Activated effector memory CD4-positive, alpha-beta T cell treated with anti-CD3 and anti-CD28 coated beads, Interleukin-2, amount 50 U/mL, for 16 hours (primary cell): ENCODE data around the gene HOOK2.
"Not testable (repeated sequence)": the region's sequence is repeated elsewhere in the genome, so short reads cannot be mapped to it uniquely, and the experiment has no call there.

Experiments used
- DNase-seq: peaks from one replicate; pipeline ENCODE4 v3.0.0-alpha.2; 2020

HOOK2 gene

DNA sequence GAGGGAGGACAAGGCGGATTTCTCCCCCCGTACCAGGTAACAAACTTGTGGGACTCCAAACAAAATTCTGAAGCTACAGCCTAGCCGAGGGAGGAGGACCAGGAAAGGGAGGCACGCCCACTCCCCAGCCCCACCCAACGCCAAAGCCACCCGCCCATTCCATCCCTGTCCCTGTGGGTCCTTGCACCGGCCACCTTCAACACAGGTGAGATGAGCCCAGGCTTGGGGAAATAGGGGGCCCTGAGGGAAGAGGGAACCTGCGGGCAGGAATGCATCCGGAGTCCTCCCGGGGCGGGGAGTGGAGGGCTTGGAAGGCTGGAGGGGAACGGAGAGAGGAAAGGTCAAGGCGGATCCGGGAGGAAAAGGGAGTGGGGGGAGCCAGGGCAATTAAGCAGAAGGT, 23.7 kb downstream of the HOOK2 start, which contains the start of gene BEST2:
TSS of gene BEST2 (plus strand) at position 157 of the 400 bp plus-strand sequence. CDS start 802 bp downstream, outside the sequence.
- DNase-seq, result no peak

DNA sequence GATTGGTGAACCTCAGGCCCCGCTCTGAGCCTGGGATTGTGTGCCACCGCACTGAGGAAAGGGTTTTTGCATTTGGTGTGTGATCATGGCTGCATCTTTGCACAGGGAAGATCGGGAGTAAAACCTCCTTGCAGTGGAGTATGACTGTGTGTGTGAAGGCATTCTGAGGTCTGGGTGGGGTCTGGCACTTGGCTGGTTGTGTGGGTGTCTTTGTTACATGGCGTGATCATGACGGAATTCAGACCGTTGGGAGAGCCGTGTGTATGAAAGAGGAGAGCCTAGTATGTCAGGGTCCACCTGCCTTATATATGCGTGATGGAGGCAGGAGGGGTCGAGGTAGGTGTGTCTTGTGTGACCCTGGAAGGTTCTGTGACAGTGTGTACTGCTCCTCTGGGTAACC, 24.5 kb downstream of the HOOK2 start:
- DNase-seq, result no peak

DNA sequence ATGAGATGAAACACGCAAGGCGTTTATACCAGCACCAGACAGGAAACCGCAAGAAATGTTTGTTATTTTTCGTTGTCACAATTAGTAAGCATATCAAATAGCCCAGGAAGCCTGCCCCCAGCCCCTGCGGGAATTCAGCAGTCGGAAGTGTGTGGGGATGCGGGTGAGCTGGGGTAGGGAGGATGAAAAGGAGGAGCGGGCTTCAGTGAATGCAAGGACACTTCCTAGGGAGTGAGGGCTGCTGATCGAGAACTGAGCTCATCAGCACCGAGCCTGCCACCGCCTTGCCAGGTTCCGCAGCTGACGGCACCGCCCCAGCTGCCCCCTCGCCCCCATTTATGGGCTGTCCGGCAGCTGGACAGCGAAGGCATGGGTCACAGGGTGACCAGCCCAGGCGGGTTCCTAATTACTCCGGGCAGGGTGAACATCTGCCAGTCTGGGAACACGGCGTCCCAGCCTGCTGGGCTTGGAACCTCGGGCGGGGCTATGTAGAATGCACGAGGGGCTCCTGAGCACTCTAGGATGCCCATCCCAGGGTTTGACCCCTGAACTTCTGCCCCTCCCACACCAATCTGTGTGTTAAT, 25.3 kb downstream of the HOOK2 start:
- DNase-seq, result no peak

- no peak for DNase-seq
These were observed 26.9 kb downstream of the HOOK2 start for GRCh38 chr19:12748489-12748888.

DNA sequence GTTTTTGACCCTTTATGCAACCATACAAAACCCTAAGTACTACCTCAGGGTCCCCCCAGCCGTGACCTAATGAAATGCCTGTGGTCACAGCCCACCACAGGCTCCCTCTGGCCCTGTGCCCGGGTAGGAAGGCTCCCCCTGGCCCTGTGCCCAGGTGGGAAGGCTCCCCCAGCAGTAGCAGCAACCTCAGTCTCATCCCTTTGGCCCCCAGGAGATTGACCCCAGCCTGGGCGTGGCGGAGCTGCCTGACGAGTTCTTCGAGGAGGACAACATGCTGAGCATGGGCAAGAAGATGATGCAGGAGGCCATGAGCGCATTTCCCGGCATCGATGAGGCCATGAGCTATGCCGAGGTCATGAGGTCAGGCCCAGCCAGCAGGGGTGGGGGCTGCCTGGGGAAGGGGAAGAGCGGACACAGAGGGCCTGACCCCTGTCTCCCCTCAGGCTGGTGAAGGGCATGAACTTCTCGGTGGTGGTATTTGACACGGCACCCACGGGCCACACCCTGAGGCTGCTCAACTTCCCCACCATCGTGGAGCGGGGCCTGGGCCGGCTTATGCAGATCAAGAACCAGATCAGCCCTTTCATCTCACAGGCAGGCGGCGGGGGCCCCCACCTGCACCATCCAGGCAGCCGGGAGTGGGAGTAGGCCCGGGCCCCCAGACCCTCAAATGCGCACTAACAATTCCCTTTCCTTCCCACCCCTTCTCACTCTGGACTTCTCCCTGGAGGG, 30.0 kb downstream of the HOOK2 start:
- DNase-seq, result no peak

GRCh38 chr19:12737835-12738351, 37.5 kb downstream of the HOOK2 start:
- DNase-seq, result no peak

DNA sequence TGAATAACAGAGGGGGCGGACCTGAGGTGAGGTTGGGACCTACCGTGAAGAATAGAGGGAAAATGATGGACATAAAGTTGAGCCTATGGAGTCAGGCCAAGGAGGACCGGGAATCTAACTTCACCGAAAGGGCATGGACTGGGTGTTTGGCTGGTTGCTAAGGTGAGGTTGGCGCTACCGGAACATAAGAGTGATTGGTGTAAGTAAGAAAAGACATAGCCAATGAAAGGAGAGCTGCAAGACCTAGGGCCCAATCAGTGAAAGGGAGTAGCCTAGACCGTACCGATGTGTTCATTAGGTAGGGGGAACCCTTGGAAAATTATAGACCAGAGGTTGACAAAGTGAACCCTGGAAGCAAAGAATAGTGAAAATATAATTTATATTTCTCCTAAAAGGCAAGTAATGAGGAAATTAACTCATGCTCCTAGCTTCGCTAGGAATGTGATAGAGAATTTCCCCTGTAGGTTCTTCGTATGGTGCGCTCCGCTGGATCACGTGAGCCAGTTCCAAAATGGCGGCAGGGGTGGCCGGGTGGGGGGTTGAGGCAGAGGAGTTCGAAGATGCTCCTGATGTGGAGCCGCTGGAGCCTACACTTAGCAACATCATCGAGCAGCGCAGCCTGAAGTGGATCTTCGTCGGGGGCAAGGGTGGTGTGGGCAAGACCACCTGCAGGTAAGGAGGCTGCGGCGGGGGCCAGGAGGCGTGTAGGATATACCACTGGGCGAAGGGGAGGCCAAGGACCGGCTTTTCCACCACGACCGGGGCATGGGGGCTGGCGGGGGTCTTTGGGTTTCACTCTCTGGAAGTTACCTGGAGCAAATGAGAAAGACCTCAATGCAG, 38.1 kb downstream of the HOOK2 start, which contains the start of gene GET3:
TSS of gene GET3 (plus strand) at position 503 of the 840 bp plus-strand sequence. CDS start at position 512, 9 bp downstream.
- peak; percentile 93 for DNase-seq

- peak; percentile 81 for DNase-seq
These were observed 41.8 kb downstream of the HOOK2 start for GRCh38 chr19:12733369-12734214.

GRCh38 chr19:12731337-12731736, 44.0 kb downstream of the HOOK2 start:
- DNase-seq, result no peak

DNA sequence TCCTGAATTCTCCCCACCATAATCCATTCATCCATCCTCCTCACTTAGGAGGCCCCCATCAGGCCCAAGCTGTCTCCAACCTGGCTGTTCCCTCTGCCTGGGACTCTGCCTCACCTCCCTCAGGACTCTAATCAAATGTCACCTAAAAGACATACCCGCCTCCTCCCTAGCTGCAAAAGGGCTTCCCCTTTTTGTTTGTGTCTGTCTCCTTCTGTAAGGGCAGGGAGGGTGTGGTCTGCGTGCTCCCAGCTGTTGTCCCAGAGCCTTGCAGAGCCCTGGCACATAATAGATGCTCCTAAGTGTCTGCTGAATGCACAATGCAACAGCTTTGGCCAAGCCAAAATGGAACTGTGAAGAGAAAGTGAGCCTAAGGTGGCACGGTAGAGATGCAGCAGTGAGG, 45.3 kb downstream of the HOOK2 start:
- DNase-seq, result no peak

- no peak for DNase-seq
These were observed 47.5 kb downstream of the HOOK2 start for GRCh38 chr19:12727745-12728433.

DNA sequence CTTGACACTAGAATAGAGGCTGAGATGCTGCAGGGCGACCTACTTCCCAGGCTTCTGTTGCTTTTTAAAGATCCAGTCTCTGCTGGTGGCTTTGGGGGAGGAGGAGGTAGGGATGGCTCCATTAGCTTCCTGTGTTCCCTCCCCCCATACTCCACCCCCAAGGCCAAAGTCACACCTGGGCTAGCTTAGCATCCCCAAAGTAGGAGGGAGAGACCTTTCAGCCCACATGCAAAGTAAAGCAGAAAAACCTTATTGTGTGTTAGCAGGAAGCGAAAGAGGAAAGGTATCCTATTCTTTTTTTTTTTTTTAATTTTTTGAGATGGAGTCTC, 48.4 kb downstream of the HOOK2 start:
- DNase-seq, result no peak

- DNase-seq, result not testable (repeated sequence)
These were observed 49.7 kb downstream of the HOOK2 start for GRCh38 chr19:12725612-12726011.

DNA sequence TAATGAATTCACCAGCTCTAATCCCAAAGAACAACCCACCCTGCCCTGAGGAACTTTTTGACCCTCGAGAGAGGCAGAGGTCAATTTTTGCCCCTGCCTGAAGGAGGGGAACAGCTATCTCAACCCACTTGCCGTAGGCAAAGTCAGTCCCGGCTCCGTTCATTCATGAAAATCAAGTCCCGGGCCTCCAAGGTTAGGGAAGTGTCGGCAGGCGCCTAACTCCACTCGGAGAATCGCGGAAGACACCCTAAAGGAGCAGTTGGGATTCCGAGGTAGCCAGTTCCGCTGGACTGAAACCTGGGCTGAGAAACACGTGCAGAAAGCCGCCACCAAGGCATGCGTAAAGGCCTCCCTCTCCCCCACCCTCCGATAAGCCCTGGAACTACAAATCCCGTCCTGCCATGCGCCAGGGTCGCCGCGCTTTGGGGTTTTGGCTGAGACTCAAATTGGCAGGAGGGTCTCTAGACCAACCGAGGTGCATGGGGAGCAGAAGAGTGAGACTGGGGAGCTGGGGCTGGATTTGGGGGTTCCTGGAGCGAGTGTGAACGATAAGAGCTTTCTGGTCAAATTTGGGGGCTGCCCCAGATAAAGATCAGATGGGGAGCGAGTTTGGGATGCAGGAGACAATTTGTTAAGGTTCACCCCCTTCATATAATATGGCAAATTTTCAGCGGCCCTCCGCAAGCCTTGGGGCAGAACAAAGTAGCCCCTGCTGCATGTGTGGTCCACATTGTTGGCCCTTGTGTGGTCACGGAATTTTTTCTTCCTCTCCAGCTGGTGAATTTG, 51.5 kb downstream of the HOOK2 start, which contains the start of gene TNPO2:
TSS of gene TNPO2 (minus strand) at position 292 of the 786 bp plus-strand sequence. CDS start 2,955 bp downstream, outside the sequence.
- peak; percentile 88 for DNase-seq

DNA sequence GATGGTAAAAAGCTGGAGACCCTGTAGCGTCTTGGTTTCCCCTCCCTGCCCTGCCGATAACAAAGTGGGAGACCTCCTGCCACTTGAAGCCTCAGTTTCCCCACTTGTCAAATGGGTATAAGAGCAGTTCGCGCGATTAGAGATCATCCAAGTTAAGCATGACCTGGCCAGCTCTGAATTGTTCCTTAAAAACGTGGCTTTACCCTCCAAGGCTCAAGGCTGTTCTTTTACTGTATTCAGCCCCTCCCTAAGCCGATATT, 52.0 kb downstream of the HOOK2 start:
- DNase-seq, result no peak

DNA sequence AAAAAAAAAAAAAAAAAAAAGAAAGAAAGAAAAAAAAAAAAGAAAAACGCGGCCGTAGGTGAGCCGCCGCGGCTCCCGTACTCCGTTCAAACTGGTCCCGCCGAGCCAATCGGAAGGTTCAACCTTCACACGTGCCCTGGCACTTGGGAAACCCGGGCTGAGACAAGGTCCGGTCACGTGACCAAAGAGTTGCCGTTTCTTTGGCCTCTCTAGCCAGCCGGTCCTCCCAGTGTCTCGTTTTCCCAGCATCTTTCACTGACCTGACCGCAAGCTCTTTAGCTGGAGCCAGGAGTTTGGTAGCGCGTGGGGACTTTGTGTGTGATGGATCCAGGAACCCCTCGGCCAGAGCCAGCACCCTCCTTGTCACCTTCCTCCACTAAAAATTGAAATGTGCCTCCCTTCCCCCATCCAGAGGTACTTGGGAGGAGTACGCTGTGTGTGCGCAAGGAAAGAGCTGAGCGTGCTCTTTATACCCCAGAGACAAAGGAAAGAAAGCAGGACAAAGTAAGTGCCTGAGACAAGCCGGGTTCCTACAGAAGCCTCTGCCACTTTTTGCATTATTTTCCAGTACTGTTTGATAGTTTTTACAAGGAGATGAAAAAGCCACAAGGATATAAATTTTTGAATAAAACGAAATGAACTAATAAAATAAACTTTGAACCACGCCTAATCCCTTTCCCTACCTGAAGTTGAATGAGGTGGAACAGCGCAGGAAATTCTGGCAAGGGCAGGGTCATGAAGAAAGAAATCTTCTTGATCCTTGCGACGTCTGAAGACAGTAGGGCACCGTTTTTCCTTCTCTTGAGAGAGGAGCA, 52.6 kb downstream of the HOOK2 start:
- DNase-seq, result peak; percentile 97

GRCh38 chr19:12721656-12722565, 53.4 kb downstream of the HOOK2 start:
- DNase-seq, result peak; percentile 80

DNA sequence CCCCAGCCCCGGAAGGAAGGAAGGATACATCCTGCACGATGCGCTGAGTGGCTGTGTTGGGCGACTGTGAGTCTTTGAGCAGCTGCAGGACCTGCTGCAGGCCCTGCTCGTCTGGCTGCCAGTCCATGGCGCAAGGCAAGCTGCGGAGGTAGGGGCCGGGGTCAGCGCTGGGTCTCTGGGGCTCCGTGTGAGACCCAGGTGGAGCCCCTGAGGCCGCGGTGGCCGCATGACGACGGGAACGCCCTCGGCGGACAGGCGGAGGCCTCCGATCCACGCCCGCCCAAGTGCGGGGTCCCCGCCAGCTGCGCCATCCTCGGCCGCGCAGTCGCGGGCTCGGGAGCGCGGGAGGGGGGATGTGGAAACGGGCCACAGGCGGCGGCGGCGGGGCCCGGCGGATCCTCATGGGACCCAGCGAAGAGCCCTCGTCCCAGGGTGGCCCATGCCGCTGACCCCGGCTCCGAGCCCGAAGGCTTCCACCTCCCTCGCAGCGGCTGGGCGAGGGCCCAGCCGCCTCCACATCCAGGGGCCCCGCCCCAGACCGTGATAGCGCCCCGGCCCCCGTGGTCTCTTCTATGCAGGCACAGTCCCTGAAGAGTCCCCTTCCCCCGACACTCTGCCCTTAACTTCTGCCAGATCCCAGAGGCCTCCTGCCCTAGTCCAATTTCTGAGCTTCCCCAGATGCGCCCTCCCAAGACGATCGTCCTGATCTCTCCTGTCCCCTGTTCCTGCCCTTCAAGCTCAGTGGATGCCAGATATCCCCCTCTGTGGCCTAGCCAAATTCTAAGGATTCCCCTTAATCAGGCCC, 54.3 kb downstream of the HOOK2 start:
- DNase-seq, result peak; percentile 70
